GM10847 (cell line): ENCODE results near the gene RCBTB2.

Source experiments
- POLR2A ChIP-seq: IDR thresholded peaks from 2 replicates; pipeline ENCODE4 v1.6.1; 2011; ENCODE audit not compliant: insufficient read length; ENCODE audit errors: extremely low read depth

Gene RCBTB2

GRCh38 chr13:48532506-48533499, at the start of gene RCBTB2:
Gene RCBTB2, minus strand, starts transcription at chr13:48533080. Its CDS starts 11,141 bp downstream, at chr13:48521939.
- TF ChIP-seq POLR2A = peak; percentile 80

GRCh38 chr13:48582084-48582483, 49.2 kb upstream of the RCBTB2 start:
- TF ChIP-seq POLR2A = no peak

GRCh38 chr13:48580896-48581295, 48.0 kb upstream of the RCBTB2 start:
- TF ChIP-seq POLR2A = no peak

GRCh38 chr13:48580185-48580803, 47.4 kb upstream of the RCBTB2 start:
- no peak for TF ChIP-seq POLR2A

GRCh38 chr13:48579165-48579918, 46.5 kb upstream of the RCBTB2 start:
- no peak for TF ChIP-seq POLR2A

GRCh38 chr13:48578516-48579164, 45.8 kb upstream of the RCBTB2 start:
- TF ChIP-seq POLR2A = no peak

- no peak for TF ChIP-seq POLR2A
Measured at GRCh38 chr13:48576448-48577010, 43.6 kb upstream of the RCBTB2 start.

GRCh38 chr13:48575031-48575430, 42.2 kb upstream of the RCBTB2 start:
- no peak for TF ChIP-seq POLR2A

- TF ChIP-seq POLR2A = no peak
Measured at GRCh38 chr13:48574041-48574796, 41.3 kb upstream of the RCBTB2 start.

GRCh38 chr13:48573213-48574007, 40.5 kb upstream of the RCBTB2 start:
- no peak for TF ChIP-seq POLR2A

- no peak for TF ChIP-seq POLR2A
Measured at GRCh38 chr13:48571126-48571913, 38.4 kb upstream of the RCBTB2 start.

GRCh38 chr13:48570216-48570828, 37.4 kb upstream of the RCBTB2 start:
- TF ChIP-seq POLR2A = no peak
